ENCODE results near the gene GTF2F2.

DNA sequence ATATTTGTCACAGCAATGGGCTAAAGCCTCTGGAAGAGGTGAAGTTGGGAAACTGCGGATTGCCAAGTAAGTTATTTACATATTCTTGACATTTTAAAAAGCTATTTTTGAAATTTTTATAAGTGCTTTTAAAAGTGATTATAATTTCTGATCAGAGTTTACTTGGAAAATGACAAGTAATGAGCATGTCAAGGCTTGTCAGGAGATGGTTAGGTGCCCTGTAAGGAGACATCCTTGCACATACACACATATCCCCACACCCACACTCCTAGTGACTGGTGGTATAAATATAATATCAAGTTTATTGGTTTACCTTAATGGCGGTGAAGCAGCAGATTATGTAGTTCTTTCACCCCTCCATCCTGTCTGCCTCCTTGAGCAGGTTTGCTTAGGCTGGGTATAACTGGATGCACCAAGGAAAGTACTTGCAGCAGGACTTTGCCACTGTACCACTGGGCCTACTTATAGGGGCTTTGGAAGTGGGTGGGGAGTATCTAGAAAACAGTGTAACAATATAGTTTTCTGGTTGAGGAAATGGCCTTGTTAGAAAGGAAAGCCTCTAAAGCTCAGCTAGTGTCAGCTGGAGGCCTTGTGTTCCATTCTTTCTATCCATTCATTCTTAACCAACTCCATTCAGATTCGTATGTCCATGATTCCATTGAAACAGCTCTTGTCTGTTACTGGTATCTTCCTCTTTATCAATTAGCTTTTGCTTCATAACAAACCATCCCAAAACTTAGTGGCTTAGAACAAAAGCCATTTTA is 16.6 kb downstream of the GTF2F2 start:
- TF ChIP-seq, protein P1, sequence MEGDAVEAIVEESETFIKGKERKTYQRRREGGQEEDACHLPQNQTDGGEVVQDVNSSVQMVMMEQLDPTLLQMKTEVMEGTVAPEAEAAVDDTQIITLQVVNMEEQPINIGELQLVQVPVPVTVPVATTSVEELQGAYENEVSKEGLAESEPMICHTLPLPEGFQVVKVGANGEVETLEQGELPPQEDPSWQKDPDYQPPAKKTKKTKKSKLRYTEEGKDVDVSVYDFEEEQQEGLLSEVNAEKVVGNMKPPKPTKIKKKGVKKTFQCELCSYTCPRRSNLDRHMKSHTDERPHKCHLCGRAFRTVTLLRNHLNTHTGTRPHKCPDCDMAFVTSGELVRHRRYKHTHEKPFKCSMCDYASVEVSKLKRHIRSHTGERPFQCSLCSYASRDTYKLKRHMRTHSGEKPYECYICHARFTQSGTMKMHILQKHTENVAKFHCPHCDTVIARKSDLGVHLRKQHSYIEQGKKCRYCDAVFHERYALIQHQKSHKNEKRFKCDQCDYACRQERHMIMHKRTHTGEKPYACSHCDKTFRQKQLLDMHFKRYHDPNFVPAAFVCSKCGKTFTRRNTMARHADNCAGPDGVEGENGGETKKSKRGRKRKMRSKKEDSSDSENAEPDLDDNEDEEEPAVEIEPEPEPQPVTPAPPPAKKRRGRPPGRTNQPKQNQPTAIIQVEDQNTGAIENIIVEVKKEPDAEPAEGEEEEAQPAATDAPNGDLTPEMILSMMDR (conservative IDR thresholded peaks at IDR 0.05): no peak
- TF ChIP-seq ZFX (IDR thresholded peaks at IDR 0.05): no peak

Measured in C4-2B (cell line).